GM23248 (cell line): ENCODE measurements around the gene GRAP2.

Experiments used
- EZH2 ChIP-seq: fragments of 200-600 bp; sonication (generic); IDR thresholded peaks from 2 replicates; pipeline ENCODE4 v1.6.1; 2018; ENCODE audit warnings: antibody characterized with exemption, mild to moderate bottlenecking; ENCODE audit not compliant: insufficient read depth, poor library complexity, severe bottlenecking
- EZH2phosphoT487 ChIP-seq: fragments of 200-600 bp; sonication (generic); IDR thresholded peaks from 2 replicates; pipeline ENCODE4 v1.6.1; 2018; ENCODE audit warnings: antibody characterized with exemption, moderate library complexity, mild to moderate bottlenecking, low read depth; ENCODE audit not compliant: insufficient read depth

DNA sequence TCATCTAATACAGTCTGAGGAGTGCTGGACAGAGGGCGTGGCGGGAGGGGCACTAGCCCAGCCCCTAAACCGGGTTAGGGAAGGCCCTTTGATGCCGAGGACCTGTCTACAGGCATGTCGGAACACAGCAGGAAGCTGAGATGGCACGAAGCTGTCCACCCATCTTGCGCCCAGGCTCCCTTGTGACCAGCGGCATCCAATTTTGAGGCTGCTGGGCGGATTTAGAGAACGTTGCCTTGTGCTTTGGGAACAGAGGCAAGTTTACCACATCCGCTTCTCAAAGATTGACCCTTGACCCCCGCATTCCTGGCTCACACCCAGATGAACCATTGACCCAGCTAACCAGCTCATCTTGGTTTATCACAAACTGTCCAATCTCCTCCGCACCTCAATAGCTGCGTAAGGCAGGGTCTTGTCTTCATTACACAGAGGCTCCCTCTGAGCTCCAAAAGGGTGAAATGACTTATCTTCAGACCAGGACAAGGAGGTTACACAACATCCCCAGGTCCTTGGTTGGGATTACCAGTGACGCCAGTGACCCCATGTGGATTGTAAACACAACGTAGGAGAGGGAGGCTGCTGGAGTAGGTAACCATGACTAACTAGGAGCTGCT is 98.4 kb downstream of the GRAP2 start:
- TF ChIP-seq EZH2 (no peak), EZH2phosphoT487 (no peak)
